Activated CD8-positive, alpha-beta memory T cell treated with anti-CD3 and anti-CD28 coated beads for 1 hour (primary cell): ENCODE measurements around the gene C1D.
"Not testable (repeated sequence)": the region's sequence is repeated elsewhere in the genome, so short reads cannot be mapped to it uniquely, and the experiment has no call there.

Experiments used
- DNase-seq, 2 donors: peaks; one replicate each; pipeline ENCODE4 v3.0.0-alpha.2; 2020; ENCODE audit warnings: low read depth in 1 of 2; ENCODE audit errors: extremely low read depth in 1 of 2

C1D gene

DNA sequence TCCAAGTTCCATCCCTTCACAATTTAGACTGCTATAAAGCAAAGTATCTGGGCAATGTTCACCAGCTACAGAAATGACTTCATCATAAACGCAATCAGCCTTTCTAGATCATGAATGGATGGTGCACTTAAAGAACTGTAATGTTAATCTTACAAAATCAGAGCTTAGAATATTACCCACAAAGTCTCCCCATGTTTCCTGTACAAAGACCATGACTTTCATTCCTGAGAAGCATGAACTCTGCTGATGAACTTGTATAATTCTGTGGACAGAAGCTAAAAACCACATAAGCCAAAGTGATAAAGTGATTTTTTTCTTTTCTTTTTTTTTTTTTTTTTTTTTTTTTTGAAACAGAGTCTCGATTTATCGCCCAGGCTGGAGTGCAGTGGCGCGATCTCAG, 53.3 kb downstream of the C1D start:
- DNase-seq, result no peak

DNA sequence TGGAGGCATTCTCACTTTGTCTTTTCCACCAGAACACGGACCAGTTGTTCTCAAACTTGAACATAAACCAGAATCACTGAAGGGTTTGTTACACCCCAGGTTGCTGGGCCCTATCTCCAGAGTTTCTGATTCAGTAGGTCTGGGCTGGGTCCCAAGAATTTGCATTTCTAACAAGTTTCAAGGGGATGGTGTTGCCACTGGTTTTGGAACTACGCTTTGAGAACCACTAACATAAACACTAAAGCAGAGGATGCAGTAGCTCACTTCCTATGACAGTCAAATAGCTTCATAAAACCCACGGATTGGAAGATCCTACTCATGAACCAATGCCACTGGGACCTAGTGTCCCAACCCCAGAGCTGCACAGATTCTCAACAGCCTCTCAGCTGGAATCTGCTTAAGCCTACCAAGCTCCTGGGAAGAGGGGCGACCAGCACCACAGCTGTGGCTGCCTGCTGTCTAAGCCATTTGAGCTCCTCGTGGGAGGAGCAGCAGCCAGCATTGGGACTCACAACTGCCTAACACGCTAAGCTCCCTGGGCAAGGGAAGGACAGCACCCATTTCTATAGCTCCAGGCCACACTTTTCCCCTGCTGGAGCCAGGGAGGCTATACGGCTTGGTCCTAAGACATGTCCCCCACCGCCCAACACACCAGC, 62.5 kb downstream of the C1D start:
- no peak for DNase-seq

- no peak for DNase-seq
Measured at GRCh38 chr2:67999332-67999731, 63.5 kb downstream of the C1D start.

DNA sequence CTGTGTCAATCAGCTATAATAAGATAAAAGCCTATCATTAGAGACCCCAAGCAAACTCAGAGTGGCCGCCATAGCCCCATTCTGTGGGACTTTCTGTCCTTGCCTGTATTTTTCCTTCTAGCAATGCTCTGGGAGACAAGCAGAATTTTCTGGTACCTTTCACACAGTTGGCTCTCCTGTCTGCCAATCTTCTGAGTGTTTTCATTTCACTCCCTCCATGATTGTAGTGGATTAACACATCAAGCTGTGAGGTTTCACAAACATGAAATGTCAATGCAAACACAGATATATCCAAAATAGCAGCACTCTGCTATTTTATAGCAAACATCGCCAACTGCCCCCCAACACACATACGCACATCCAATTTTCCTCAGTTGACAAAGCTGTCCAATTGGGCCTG, 64.9 kb downstream of the C1D start:
- no peak for DNase-seq

GRCh38 chr2:67997528-67997900, 65.3 kb downstream of the C1D start:
- no peak for DNase-seq

DNA sequence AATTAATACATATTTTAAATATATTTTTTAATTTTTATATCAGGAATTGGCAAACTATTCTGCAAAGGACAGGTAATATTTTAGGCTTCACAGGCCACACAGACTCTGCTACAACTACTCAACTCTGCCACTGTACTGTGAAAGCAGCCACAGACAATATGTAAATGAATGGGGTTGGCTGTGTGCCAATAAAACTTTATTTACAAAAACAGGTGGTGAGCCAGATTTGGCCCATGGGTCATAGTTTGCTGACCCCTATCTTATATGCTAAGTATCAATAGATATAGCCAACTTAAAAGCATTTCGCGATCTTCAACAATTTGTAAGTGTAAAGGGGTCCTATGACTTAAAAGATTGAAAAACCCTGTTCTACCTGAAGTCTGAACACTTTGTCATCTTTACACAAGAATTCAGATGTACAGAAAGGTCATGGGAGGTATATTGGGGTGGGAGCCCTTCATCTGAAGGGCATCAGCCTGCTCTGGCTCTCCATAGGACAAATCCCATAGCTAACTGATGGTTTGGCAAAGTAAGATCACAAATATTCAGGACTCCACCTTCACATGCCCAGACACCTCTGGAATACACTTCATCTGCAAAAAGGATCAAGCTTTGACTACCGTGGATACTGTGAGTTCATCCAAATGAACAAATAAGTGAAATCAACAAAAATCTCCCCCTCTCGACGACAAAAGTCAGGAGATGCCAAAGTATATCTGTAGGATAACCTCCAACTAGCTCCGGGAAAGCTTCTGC, 65.9 kb downstream of the C1D start:
- DNase-seq, result no peak

GRCh38 chr2:67994716-67995115, 68.1 kb downstream of the C1D start:
- no peak for DNase-seq

DNA sequence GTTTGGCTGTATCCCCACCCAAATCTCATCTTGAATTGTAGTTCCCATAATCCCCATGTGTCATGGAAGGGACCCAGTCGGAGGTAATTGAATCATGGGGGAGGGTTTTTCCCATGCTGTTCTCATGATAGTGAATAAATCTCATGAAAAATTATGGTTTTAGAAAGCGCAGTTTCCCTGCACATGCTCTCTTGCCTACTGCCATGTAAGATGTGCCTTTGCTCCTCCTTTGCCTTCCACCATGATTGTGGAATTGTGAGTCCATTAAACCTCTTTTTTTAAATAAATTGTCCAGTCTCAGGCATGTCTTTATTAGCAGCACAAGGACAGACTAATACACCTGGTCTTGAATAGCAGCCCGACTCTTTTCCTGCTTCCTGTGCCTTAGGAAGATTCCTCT, 68.7 kb downstream of the C1D start:
- DNase-seq, result not testable (repeated sequence)

DNA sequence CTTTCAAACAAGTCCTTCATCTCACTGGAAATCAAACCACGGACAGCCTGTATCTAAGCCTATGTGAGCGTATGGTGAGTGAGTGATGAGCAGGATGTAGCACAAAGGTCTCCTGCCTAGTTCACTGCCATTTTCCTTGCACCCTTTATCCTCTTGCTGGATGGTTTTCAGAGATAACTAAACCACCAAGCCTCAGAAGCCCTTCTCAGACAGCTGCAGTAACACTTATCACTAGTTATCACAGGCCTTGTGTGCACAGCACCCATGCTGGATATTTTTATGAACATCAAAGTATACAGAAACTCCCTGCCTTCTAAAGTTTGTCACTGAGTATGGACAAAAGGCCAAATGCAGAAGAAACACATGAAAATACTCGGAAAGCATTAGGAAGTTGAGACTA, 69.5 kb downstream of the C1D start:
- no peak for DNase-seq

GRCh38 chr2:67991456-67991855, 71.3 kb downstream of the C1D start:
- DNase-seq, result no peak
